Measurements from ENCODE around the gene TRIM63.

The TRIM63 gene

GRCh38 chr1:26053718-26054560 is 13.5 kb downstream of the TRIM63 start:
- no peak for DNase-seq

DNA sequence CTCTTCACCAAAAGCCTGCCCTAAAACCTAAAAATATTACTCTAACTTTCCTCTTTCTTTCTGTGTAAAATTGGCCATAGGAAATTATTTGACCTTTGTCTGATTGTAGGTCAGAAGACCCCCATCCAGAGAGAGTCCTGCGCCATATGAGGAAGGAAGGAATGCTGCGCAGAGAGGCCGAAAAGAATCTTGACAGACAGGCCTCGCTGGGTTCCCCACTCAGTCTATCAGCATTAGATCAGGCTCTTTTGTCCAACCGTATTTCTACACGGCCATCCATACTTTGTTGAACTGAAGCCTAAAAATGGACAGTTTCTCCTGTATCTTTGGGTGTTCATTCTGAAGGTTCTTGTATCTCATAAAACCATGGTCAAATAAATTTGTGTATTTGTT is 17.2 kb downstream of the TRIM63 start:
- DNase-seq, result no peak

DNA sequence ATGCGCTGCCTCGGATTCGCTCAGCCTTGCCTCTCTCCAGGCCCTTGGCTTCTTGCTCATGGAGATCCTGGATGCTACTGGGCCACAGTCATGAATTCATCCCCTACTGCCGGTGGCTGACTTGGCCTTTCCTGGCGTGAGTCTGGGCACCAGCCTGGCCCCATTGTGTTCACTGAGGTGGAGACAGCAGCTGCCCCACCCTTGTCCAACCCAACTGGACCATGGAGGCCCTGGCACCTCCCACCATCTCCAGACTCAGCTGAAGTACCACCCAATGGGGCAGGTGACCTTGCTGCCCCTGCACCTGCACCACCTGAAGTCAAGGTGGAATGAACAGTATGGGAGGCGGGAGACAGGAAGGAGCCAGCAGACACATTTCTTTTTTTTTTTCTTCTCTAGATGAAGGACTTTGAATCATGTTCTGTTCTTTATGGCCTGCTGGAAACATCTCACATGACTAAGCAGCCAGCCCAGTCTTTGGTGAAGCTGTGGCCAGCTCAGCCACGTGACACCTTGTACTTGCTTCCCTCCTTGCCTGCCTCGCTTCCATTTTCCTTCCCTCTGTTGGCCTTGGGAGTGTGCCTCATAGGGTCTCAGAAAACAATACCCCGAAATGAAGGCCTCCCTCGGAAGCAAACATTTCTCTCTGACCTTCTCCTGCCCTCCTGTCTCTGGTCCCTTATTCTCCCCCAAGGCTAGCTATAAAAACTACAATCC is 17.7 kb downstream of the TRIM63 start:
- DNase-seq, result no peak

GRCh38 chr1:26047278-26047874 is 20.1 kb downstream of the TRIM63 start:
- no peak for DNase-seq

GRCh38 chr1:26046246-26047095 is 21.0 kb downstream of the TRIM63 start:
- DNase-seq, result no peak

- DNase-seq, result peak in 1 of 2 donors; percentile 15
Observed at GRCh38 chr1:26045722-26046245, 21.6 kb downstream of the TRIM63 start, which contains the start of gene SLC30A2. SLC30A2 (minus strand) TSS chr1:26046118; CDS start chr1:26045896, 222 bp downstream.

DNA sequence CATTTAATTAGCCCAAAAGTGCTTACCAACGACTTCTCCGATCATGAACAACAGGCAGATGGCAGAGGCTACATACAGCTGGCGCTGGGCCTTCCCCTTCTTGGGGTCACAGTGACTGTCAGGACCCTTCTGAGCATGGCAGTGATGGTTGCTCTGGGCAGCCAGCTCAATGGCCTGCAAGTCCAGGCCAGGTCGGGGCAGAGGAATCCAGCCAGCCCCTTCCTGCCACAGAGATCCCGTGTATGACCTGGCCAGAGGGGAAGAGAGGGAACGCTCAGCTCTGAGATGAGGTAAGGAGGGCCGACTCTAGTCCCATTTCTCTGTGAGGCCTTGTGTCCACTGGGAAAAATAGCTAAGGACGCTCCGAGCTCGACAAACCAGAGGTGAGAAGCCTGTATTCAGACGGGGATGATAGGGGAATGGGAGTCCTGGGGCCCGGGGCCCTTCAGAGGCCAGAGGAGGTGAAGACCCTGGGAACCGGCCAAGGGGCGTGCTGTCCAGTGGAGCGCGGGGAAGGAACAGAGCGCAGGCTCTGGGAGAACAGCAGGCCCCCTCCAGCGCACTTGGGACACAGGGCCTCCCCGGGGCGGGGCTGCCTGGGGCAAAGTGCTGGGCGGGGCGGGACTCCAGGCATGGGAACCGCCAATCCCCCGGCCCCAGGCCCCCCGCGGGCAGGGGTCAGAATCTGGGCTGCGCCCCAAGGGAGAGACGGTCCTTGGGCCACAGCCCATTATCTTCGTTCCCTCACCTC is 22.3 kb downstream of the TRIM63 start:
- DNase-seq, result no peak

DNA sequence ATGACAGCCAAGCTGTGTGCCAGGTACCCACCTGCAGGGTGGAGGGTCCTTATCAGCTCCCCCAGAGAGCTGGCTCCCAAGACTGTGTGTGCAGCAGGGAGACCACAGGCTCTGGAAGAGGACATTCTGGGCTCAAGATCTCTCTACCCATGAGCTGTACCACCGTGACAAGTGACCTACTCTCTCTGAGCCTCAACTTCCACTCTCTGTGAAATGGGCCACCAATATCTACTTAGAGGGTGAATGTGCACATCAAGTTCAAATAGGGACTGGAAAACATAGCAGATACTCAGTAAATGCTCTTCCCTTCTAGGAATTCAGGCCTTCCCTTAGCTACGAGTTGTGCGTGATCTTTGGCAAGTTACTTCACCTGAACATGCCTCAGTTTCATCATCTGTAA is 23.0 kb downstream of the TRIM63 start:
- DNase-seq, result no peak

DNA sequence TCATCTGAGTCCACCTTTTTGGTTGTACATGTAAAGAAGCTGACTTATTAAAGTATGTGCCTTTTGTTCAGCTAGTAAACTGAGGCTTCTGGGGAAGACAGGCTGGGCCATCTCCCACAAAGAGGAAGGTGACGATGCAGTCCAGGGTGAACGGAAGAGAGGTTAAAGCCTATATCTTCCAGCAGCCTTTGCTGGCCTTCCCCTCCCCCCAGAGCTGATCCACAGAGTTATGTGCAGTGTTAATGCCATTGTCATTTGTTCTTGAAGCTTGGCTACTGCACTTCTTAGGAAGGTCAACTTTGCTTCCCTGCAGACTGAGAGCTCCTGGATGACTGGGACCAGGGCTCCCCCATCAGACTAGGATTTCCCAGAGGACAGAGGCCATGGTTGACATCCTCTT is 23.7 kb downstream of the TRIM63 start:
- no peak for DNase-seq

DNA sequence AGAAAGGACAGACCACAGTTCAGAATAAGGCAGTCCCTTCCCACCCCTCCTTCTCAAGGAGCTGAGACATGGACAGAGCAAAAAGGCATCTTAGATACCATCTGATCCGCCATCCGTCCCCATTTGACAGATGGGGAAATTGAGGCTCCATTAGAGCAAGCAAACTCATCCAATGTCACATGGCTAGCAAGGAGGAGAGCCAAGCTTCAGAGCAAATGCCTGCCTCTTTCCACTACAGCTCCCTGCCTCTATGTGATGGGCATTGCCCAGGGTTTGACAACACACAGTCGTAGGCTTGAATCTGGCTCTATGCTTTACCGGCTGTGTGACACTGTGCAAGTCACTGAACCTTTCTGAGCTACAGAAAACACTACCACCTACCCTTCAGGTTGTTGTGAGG is 25.5 kb downstream of the TRIM63 start:
- DNase-seq, result no peak

DNA sequence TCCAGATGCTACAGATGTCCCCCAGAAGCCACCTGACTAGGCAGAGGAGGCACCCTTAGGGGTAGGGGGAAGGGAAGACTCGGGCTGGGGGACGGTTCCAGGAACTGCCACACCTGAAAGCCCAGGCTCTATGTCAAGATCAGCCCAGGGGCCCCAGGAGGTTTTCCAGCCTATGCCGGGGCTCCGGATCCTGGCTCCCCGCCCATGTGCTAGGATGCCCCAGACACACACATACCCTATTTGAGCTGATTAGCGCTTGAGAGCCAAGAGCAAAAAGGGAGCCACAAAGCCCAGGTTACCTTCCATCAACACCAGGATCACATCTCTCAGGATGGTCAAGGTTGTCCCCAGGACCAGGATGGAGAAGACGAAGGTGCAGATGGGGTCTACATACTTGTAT is 26.0 kb downstream of the TRIM63 start:
- no peak for DNase-seq

DNA sequence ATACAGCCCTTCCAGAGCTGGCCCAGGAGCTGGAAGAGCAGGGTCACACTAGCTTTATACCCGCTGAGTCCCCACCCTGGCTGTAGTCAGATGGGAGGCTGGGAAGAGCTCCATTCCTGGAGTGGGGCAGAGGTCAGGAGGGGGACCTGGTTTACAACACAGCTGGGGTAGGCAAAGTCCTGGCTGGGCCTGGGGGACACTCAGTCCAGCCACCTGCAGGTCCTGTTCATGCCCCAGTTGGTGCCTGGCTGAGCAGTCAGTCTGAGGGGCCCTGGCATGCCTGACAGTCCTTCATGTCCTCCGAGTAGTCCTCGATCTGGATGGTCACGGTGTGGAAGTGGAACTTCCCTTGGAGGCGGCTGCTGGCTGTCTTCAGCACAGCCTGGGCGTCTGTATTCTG is 28.5 kb downstream of the TRIM63 start:
- DNase-seq, result no peak

DNA sequence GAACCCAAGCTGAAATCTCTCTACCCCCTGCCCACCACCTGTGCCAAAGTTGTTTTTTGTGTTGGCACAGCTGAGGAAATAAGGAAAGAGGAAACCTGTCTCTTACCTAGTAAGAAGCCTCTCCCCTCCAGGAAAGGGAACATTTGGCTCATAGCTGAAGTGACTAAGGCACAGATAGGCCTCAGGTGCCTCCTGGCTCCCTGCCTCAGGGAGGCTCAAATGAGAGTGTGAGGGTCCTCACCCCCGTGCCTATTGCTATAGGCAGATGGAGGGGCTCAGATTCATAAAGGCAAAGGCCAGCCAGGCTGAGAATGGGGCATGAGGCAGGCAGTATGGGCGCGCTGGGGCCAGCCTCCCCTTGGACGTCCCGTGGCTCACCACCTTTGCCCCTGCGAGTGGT is 29.0 kb downstream of the TRIM63 start:
- no peak for DNase-seq

- DNase-seq, result no peak
Observed at GRCh38 chr1:26037904-26038303, 29.5 kb downstream of the TRIM63 start.

DNA sequence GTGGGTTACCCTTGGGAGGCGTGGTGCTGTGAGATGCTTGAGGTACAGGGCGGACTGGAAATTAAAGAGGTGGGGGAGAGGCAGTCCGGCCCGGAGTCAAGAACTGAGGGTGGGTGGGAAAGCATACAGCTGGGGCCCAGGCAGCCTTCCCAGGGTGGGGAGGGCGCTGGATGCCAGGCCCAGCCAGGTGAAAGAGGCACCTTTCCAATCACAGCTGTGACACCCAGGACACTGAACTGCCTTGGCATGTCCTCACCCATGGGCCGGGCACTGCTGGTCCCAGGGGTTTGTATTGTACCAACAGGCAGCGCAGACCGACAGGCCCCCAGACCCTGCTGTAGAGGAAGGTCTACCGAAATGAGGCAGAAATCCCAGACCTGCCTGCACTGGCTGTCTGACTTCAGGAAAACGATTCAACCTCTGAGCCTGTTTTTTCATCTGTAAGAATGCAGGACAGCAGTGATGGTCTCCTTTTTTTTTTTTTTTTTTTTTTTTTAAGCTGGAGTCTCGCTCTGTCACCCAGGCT is 30.6 kb downstream of the TRIM63 start:
- no peak for DNase-seq

- DNase-seq, result peak; percentile 85
Observed at GRCh38 chr1:26035959-26036755, 31.3 kb downstream of the TRIM63 start.

GRCh38 chr1:26035203-26035958 is 32.0 kb downstream of the TRIM63 start:
- peak; percentile 94 for DNase-seq

DNA sequence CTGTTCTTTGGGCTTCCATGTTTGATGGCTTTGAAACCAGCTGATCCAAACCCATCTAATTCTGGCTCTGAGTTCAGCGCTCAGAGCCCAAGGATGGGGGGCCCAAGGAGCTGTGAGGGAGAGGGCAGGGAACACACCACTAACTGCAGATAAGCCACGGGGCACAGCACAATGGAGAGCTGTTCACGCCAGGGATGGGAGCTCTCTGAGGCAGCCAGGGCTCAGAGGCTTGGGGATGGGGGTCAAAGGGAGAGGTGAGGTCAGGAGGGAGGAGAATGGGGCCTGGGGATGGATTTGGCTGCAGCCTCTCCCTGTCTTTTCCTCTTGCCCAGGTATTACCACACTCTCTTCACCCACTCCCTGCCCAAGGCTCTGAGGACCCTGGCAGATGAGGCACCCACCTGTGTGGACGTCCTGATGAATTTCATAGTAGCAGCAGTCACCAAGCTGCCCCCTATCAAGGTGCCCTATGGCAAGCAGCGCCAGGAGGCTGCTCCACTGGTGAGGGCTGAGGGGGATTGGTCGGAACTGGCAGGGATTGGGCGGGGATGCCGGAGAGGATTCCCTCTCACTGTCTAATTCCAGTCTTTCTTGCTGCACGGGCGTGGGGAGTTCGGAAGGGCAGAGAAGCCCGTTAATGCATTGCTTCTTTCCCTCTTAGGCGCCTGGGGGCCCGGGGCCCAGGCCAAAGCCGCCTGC is 32.8 kb downstream of the TRIM63 start:
- no peak for DNase-seq

DNA sequence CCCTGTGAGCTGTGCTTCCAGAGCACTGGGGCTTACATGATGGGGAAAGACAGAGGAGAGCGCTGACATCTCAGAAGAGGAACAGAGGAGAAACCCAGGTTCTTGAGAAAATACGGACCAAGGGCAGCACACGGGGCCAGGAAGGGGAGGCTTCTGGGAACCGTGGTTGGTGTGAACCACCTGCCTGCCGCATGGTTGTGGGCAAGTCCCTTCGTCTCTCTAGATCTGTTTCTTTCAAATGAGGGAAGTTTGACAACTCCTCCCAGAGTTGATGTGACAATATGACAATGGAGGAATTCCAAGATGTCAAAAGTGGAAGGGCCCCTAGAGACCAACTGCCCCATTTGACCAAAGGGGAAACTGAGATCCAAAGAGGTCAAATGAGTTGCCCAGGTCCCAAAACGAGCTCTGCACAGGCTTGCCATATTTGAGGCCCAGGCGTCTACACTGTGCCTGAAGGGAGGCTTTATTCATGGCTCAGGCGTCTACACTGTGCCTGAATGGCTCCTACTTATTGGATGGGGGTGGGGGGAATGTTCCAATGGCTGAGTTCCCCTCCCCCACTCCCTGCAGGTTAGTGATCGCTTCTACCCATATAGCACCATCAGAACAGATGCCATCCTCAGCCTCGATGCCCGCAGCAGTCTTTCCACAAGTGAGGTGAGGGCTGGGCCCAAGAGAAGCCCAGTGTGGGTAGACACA is 34.6 kb downstream of the TRIM63 start:
- DNase-seq, result no peak
